NCI-H82 (cell line): ENCODE data around the gene TOP1.
"Not testable (repeated sequence)": the region's sequence is repeated elsewhere in the genome, so short reads cannot be mapped to it uniquely, and the experiment has no call there.

ENCODE experiments used
- DNase-seq: peaks from one replicate; lab custom pipeline; 2025; lab: John Stamatoyannopoulos, UW

Gene TOP1

DNA sequence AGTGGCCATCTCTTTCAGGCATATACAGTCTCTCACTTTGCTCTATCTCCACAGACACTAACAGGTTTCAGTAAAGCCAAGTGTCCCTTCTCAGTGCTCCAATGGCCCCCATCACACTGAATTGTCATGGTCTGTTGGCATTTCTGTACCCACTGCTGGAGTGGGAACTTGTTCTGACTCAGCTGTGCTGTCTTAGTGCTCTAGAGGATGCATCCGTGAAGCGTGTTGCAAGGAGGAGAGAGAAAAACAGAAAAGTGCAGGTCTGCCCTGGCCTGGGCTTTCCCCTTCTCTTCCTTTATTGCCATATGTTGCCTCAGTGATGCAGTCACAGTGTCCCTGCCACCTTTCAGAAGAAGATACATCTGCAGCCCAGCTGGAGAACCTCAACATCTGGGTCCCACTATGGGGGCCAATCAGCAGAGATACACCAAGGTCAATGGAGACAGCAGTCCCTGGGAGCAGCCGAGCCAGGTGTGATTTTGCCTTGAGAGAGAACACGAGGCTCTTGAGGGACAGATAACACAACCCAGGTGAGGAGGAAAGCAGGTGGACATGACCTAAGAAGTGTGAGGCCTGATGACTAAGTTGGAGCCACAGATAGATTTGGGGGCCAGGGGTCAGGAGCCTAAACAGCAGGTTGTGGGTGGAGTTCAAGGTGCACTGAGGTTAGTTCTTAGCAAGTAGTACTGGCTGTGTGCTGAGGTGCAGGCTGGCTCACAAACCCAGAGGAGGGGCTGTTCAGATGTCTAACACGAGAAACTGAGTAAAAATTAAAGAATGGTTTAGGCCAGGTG lies 103.2 kb downstream of the TOP1 start:
- DNase-seq = no peak

DNA sequence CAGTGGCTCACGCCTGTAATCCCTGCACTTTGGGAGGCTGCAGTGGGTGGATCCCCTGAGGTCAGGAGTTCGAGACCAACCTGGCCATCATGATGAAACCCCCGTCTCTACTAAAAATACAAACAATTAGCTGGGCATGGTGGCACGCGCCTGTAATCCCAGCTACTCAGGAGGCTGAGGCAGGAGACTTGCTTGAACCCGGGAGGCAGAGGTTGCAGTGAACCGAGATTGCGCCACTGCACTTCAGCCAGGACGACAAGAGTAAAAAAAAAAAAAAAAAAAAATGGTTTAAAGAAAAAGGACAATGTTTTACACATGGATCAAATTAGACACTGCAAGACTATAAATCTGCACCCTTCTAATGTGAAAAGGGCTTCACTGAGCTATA lies 103.8 kb downstream of the TOP1 start:
- DNase-seq = not testable (repeated sequence)

DNA sequence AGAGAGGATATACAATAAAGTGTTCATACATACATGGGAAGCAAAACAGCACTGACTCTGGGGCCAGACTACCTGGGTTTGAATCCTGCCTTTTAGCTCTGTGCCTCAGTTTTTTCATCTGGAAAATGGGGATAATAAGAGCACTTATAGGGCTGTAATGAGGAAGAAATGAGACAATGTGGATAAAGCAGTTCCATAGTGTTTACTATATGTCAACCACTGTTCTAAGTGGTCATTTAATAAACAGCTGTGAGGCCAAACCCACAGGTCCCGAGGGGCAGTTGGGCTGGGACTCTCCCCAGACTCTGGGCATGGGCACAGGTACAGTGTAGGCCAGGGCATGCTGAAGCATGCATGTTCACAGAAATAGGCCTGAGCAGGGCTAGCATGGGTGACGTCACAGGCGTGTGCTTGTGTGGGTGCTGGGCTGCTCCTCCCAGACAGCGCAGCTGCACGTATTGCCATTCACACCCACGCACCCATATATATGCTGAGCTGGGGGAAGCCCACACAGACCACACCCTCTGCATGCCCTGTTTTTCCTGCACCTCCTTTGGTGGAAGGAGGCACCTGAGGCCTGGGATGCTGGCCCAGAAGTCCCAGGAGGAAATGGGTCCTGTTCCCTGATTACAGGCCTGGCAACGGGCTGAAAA lies 105.2 kb downstream of the TOP1 start:
- no peak for DNase-seq

DNA sequence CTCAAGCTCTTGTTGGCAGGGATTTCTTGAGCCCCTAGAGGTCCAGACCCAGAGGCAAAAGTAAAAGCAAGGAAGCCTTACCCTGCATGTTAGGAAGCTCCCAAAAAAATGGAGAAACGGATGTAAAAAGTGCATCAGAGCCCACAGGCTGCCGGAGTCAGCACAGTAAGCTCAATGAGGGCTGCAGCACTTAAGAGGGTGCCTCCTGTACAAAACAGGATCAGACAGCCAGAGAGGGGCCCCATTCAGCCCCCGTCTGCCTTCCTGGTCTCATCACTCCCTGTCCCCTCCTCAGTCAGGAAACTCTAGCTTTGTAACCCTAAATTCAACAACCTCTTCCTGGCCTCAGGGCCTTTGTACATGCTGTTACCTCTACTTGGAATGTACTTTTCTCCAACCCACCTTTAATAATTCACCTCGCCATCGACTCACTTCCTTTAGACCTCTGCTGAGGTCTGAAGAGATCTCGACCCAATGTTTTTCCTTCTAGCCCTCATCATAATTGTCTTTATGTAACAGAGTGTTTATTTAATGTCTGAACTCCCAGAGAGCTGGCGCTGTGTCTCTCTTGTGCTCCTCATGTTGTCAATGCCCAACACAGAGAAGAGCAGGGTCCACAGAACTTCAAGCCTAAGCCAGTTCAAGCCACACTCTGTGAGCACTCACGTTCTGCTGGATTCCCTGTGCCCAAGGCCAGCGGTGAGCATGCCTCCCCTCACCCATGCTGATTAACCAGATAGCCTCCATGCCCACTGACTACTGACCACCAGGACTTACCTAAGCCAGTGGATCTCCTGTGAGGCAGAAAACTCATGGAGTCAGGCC lies 106.0 kb downstream of the TOP1 start:
- no peak for DNase-seq

DNA sequence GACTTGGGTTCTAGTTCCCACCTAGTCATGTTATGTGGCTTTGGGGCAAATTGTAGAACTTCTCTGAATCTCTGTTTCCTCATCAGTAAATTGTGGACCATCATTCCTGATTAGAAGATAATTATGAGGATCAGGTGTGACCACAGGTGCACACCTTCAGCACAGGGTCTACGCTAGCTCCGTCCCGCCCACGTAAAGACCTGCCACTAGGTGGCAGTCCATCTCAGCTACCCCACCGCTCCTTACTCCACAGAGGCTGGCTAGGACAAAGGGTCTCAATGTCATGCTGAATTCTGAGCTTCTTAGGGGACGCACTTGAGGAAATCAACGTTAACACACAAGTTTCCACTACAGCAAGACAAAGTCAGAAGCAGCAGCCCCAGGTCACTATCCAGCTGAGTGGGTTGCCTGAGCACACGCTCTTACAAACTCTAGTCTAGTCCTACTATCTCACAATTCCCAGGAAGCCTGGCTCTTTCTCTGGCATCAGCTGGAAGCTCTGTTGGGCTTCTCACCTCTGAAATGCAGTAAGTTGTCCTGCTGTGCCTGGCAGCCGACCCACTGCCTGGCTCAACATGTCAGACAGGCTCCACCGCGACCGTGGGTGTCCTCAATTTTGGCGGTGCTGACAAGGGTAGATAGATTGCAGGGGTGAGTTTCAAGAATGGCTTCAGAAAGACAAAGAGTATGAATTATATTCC lies 106.7 kb downstream of the TOP1 start:
- peak; percentile 85 for DNase-seq

DNA sequence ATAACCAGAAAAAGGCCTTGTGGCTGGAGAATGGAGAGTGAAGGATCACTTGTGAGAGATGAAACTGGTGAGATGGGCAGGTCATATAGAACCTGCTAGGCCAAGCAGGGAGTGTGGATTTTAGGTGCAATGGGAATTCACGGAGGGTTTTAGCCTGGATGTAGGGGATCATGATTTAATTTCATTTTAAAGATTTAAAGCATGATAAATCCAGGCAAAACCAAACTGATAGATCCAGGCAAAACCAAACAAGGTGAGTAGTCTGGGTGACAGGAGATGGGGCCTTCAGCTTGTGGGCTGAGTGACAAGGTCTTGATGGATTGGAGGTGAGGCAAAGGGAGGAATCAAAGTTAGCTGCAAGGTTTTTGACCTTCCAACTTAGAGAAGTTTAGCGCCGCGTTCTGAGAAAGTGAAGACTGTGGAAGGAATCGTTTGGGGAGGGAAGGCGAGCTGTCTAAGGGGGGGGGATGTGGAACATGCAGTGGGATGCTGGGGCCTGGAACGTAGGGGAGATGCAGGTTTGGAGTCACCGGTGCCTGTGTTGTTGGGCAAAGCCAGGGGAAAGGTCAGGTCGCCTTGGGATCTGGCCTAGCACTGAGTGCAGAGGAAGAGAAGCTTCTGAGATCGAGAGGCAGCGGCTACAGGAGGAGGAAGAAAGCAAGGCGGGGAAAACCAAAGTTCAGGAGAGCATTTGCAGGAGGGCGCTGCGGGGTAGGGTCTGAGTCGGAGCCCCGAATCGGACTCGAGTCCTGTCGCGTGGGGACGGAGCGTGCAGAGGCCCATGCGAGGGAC lies 107.5 kb downstream of the TOP1 start:
- DNase-seq = no peak

DNA sequence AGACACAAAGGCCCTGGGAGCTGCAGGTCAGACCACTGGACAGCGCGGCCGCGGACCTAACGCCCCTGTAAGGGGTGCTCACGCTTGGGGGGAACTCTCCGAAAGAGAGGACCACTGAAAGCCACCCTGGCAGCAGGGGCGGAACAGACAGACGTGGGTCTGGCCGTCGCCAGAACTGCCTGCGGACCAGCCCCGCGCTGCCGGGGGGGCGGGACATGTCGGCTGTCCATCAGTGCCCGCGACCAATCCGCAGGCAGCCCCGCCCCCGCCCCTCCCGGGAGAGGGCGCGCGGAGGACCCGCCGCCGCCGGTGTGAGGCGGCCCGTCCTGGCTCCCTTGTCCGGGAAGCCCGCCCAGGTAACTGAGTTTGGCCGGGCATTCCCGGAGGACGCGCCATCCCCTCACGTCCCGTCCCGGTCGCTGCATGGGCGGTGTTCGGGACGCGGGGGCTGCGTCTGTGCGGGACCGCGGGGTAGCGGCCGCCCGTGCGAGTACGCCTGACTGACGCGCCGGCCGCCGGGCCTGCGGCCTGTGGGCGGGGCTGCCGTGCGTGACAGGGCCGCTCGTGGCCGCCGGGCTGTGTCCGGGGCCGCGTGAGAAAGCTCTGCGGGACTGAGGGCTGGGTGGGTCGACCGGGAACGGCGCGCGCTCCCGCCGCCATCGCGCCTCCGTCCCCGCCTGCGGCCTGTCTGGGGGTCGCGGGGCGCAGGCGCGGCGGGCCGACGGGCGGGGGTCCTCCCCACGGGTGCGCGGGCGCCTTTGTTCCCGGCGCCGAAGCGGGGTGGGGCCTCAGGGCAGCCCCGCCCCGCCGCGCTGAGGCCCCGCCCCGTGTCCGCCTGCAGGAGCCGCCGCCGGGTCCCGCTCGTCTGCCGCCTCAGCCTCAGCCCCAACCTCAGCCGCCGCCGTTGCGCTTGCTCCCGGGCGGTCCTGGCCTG lies 108.3 kb downstream of the TOP1 start, which contains the start of gene PLCG1:
Gene PLCG1 (plus strand): TSS at position 864 of the 934 bp plus-strand sequence. CDS start 99 bp downstream, outside the sequence.
- DNase-seq = peak; percentile 92

DNA sequence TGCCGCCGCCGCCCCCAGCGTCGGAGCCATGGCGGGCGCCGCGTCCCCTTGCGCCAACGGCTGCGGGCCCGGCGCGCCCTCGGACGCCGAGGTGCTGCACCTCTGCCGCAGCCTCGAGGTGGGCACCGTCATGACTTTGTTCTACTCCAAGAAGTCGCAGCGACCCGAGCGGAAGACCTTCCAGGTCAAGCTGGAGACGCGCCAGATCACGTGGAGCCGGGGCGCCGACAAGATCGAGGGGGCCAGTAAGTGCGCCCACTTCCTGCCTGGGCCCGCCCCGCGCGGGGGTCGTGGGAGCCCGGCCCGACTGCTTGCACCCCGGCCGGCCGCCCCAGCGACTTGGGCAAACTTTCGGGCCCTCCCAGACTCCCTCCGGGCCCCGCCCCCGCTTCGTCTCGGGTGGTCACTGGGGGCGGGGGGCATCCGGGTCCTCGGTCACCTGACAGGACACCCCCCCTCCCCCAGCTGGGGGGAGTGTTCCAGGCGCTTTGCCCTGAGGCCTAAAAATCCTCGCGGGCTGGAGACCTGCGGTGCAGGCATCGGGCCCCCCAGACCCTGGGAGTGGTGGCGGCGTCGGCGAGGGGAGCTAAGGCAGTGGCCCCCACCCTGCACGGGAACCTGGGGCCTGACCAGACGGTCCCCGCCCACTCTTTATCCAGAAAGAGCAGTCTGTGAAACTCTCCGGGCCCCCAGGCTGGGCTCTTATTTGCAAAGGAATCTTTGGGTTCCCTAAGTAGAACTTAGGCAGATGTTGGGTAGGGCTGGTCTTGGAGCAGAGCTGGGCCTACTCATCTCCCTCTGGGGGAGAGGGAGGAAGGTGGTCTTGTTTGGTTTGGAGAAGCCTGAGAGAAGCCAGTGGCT lies 109.2 kb downstream of the TOP1 start:
- peak; percentile 83 for DNase-seq

DNA sequence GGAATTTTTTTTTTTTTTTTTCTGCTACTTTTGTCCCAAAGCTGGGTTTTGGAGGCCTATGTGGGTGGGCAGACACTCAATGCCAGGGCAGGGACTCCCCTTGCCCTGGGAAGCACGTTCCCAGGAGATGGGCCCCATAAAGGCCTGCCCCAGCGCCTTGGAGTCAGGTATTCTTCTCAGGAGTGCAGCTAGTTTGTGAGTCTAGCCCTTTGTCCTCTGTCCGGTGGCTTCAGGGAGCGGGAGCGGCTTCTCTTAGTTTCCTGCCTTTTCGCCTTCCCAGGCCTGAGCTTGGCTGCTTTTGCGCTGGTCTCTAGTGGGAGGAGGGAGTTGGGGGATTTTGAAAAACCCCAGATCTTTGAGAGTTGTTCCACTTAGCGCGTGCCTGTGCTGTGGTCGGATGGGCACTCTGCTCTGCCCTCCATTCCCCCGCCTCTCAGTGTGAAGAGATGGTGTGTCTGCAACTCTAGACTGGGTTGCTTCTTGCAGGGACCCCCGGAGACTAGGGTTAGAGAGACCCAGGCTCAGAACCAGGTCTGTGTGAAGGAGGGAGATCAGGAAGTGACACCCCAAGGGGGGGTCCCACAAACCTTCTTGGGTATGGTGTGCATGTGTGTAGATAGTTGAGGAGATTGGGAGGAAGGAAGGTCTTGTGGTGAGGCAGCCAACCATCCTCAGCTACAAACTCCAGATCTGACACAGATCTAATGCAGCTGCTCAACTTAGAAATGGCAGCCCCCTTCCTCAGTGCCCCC lies 110.0 kb downstream of the TOP1 start:
- DNase-seq = no peak

DNA sequence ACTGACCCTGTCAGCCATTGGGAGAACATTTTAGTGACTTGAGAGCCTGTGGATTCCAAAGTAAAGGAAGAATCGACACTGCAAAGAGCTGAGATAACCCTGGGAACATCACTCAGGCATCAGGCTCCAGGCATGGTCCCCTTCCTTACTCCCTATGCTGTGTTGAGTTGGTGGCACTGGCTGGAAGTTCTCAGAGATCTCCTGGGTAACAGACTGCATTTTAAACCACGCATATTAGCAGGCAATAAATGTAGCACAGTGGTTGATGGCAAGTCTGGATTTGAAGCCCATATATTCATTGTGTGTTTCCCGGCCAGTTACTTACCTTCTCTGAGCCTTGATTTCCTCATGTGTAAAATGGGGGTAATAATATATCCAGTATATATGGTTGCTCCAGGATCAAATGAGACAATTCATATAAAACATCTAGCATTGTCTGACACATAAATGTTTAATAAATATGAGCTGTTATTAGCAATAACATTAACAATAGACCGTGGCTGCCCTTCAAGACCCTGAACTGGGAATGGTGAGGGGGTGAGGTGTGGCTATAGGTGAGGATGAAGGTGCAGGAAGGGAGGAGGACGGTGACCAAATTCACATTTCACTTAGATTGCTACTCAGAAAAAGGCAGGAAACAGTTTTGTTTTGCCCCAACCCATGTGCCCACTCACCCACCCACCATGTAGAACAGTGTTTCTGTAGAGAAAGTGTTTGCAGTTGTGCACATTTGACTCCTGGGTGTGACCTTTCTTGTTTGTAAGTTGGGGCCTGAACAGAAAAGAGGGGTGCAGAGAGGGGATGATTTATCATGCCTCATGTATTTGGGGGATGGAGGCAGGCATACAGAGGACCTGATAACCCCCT lies 110.8 kb downstream of the TOP1 start:
- DNase-seq = no peak

DNA sequence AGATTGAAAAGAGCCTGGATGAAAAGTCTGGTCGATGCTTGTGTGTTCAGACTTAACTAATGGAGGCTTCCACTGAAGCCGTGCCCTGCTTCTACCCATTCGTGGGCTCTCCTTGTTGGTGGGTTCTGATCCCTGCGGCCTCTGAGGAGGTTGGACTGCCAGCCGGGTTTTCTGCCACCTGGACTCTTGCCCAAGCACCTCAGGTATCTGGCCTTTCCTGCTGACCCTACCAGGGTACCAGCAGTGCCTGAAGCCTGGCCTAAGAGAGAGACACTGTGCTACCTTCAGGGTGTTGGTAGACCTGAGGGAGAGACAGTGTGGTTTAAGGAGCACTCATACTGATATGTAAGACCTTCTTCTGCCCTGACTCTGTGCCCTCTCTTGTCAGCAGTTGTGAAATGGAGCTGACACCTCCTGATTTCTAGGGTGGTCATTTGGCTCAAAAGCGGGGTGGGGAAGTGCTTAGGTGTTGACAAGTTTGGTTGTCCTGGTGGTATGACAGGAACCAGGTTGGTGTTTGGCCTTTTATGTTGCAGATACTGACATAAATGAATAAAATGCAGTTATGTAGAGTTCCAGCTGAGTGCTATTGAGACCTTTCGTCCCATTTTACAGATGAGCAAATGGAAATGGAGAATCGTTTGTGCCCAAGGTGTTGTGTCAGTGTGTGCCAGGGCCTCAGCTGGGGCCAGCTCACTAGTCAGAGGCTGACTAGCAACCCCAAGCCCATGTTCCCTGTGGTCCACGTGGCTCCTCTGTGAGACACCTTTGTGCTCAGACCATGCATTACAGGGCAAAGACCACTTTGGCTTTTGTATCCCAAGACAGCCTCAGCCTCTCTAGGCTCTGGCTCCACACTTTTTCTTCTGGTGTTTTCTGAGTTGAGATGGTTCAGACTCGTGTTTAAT lies 111.9 kb downstream of the TOP1 start:
- DNase-seq = no peak

DNA sequence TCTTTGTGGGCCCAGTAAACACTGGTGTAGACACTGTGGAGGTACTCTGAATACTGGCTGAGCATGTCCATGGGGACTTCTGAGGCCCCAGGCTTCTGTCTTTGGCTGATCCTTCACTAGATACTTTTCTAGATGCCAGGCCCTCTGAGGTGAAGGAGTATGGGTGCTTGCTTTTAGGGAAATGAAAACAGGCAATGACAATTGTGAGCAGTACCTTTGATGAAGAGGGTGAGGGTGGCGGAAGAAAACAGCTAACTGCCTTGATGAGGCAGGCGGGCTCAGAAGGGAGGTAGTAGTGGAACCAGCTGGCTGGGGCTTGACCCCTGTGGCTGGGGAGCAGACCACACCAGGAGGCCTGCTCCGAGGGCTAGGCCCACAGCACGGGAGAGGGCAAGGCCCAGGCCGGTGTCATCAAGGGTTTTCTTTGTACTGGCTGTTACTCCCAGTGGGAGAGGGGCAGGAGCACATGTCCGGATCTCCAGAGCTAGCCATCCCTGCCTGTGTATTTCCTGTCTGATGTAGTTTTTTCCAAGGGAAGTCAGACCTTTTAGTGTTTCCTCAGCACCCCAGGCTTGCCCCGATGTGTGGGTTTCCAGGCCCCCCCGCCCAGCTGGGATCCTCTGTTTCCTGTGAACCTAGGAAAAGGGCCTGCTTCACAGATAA lies 112.7 kb downstream of the TOP1 start:
- DNase-seq = no peak

DNA sequence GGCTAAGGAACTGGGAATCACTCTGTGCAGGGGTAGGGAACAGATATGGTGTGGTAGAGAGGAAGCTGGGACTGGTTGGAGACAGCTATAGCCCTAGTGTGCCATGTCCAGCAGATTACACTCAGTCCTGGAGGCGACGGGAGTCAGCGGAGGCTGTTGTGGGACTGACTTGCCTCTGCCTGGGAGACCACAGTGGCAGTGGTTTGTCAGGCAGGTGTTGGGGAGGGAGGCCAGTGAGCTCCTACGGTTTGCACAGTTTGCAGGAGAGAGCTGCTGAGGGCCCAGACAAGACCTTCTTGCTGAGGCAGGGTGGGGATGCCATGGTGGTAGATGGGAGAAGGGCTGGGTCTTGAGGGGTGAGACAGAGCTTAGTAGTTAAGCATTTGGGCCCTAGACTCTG lies 113.6 kb downstream of the TOP1 start:
- no peak for DNase-seq

DNA sequence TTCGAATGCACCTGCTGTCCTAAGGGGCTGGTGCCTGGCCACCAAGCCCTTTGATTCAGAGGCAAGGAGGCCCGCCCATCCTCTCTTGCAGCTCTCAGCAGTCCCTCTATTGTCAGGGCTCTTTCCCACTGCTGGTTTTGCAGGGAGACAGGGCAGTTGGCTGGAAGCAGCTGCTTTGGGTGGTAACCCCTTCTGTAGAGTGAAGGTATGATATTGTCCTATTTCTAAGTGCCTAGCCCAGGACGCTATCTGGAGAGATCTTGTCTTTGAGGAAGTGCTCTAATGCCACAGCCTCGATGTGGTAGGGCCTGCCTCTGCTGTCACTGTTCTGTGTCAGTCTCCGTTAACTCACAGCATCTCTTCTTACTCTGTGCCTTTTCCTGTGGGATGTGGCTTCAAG lies 114.3 kb downstream of the TOP1 start:
- no peak for DNase-seq

DNA sequence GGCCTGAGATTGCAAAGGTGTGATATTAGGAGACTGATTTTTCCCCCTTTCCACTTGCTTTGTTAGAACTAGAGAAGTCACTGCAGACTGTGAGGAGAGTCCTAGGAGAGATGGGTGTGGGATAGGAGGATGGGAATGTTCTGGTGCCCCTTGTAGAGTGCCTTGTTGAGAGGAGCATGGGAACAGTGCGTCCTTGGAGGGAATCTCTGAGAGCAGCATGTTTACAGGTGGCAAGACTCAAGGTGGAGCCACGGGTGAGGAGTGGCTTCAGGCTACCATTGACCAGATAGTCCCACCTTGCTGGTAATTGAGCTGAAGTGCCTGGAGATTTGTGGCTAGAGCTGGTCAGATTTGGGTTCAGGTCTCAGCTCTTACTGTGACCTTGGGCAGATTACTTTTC lies 114.7 kb downstream of the TOP1 start:
- no peak for DNase-seq

DNA sequence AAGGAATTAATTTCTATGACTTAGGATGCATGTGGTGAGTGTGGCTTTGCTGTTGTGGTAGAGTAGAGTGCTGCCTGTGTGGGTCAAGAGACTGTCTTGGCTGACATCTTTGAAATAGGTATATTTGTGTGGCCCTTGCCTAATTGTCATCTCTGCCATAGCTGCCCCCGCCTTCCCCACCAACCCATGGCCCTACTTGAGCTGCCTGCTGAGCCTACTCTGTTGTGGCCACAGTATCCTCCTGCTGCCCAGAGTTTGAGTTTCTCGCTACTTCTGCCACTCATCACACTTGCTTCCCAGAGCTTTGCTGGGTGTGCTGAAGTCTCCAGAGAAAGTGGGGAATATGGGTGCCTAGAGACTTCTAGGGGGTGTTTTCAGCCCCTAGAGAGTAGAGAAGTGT lies 116.7 kb downstream of the TOP1 start:
- no peak for DNase-seq
